KOPT-K1 (cell line): Measurements from ENCODE around the gene QSOX2.

Experiments used
- H3K27ac ChIP-seq: fragments of 200-600 bp; sonication (generic); 2 replicates; pipeline ENCODE4 v1.5.1; 2016; ENCODE audit warnings: antibody characterized with exemption, mild to moderate bottlenecking, low read depth, low read length; ENCODE audit not compliant: poor library complexity, severe bottlenecking
- H3K36me3 ChIP-seq: fragments of 200-600 bp; sonication (generic); 2 replicates; pipeline ENCODE4 v1.5.1; 2017; ENCODE audit warnings: antibody characterized with exemption, mild to moderate bottlenecking, low read length, moderate library complexity; ENCODE audit not compliant: insufficient read depth
- H3K9me3 ChIP-seq: fragments of 200-600 bp; sonication (generic); 2 replicates; pipeline ENCODE4 v1.5.1; 2017; ENCODE audit warnings: antibody characterized with exemption, low read length, mild to moderate bottlenecking; ENCODE audit not compliant: insufficient read depth, poor library complexity, severe bottlenecking

QSOX2 gene

DNA sequence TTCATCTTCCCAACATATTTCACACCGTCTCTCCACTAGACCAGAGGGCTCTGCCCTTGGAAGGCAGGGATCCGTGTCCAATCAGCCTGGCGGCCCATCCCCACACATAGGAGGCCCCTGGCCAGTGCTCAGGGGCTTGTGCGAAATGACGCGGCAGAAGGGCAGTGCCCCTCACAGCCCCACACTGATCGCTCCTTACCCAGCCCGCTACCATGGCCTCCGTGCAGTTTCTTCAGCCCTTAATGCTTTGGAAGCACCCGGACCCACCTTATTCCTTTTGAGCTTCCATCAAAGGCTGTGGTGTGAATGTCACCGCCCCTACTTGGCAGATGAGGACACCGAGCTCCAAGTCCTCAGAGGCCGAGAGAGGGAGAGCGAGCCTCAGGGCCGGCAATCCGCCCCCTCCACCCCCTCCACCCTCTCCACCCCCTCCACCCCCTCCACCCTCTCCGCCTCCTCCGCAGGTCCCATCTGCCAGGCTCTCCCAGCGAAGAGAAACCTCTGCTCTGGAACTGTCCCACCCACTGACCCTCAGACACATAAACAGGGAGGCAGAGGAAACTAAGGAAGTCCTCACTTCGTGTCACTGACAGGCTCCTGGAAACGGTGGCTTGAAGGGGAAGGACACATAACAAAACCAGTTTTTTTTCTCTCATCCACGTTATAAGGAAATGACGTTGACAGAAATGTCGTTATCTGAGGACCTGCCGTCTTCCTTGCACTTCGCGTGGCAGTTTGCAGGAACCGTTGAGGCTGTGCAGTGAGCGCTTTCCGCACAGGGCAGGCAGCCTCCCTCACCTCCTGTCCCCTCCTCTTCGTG is 13.9 kb downstream of the QSOX2 start:
- Histone ChIP-seq H3K9me3 (no peaks in the 10 kb centered on the region), H3K27ac (peak overlapping the region; percentile 59), H3K36me3 (peaks cover 37% of the 10 kb centered on the region; the same call in 1 of the 2 replicates)

DNA sequence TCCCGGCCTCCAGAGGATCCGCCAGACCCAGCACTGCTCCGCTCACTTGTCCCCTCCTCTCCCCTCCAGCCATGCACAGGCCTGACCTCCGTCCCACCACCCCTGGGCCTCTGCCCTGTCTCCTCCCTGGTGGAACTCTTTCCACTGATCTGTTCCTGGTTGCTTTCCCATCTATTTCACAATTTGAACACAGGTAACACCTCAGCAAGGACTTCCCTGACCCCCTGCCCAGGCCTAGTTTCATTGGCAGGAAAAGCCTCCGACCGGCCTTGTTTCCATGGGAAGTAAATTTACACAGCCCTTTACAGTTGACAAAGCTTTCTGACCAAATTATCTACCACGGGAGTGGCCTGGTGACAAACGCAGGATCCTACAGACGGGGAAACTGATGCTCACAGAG is 14.8 kb downstream of the QSOX2 start:
- Histone ChIP-seq H3K27ac (no peak overlapping the region), H3K36me3 (peaks cover 36% of the 10 kb centered on the region; the same call in 1 of the 2 replicates), H3K9me3 (no peaks in the 10 kb centered on the region)

DNA sequence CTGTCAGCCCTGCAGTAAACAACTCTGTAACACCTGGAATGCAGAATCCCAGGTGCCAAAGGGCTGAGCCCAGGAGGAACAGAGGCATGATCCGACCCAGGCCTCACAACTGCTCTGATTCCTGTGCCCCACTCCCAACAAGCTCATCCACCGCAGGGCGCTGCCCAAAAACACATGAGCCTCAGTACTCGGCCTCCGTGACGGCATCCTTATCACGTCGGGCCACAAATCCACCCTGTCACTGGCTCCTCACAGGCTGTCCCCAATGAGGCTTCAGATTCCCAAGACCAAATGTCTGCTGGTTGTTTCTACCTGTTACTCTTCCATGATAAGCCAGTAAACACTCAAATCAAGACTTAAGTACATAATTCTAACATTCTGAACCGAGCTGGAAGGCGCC is 15.2 kb downstream of the QSOX2 start:
- H3K27ac ChIP-seq: no peak overlapping the region
- no peaks in the 10 kb centered on the region for H3K9me3 ChIP-seq
- H3K36me3 ChIP-seq: peaks cover 35% of the 10 kb centered on the region; the same call in 1 of the 2 replicates

DNA sequence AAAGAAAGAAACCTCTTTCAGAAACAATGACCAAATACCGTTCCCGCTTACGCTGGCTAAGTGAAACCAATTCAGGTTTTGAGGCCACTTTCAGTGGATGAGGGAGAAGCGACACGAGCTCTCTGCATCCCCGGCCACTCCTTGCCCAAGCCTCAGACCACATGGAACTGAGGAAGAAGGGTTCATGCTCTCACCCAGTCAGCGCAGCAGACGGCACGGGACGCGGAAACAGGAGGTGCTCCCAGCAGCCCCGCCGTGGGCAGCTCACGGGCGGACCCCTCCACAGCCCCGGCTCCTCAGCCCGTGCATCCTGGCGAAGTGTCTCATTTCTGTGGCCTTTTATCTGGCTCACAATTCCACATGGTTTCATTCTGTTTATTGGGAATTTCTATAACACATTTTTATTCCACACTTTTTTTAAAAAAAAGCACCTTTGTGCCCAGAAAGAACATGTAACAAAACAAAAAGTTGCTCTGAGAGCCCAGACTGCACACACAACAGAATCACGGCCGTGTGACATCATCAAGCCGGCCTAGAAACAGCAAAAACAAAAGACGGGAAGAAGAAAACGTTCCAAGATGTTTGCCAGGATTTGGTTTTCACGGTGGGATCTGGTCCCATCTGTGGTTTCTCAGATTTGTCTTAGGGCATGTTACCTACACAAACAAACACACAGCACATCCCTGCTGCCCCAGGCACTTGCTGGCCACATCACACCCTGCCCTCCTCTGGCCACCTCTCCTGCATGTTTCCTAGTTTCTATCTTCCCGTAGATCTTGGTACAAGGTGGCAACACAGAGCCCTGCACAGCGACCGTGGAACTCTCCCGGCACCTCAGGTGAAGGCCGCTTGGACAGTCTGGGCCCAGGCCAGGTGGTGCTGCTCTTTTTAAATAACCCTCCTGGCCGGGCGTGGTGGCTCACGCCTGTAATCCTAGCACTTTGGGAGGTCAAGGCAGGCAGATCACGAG is 16.2 kb downstream of the QSOX2 start:
- H3K36me3 ChIP-seq: peaks cover 36% of the 10 kb centered on the region; the same call in 1 of the 2 replicates
- no peak overlapping the region for H3K27ac ChIP-seq
- no peaks in the 10 kb centered on the region for H3K9me3 ChIP-seq

DNA sequence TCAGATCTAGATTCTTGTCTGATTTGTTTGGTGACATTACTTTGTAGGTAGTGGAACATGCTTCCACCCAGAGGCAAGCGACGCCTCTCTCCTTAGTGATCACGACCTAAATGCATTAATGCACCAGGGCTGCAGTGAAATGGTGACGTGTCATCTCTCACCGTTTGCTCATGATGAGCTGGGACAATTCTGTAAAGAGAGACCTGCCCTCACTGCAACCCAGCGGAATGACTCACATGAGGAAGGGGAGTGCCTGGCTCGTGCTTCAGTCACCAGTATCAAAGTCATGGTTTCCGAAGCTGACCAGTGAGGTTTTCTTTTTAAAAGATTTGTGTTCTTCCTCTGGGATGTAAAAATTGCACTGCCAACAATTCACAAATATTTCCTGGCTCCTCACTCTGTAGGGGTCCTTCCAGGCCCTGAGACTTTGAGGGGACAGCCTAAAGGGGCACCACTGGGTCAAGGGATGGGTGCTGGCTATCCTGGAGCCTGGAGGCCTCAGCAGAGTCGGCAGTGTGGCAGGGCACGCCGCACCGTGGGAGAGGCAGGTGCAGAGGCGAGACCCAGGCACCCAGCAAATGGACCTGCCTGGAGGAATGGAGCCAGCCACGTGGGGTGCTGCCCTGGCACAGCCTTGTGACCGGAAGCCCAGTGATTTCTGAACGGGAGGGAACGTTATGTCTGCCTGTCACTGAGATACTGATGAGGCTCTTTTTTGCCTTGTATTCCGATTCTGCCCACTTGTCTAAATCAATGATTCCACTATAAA is 17.3 kb downstream of the QSOX2 start:
- H3K27ac ChIP-seq: no peak overlapping the region
- peaks cover 41% of the 10 kb centered on the region; the same call in 1 of the 2 replicates for H3K36me3 ChIP-seq
- no peaks in the 10 kb centered on the region for H3K9me3 ChIP-seq

DNA sequence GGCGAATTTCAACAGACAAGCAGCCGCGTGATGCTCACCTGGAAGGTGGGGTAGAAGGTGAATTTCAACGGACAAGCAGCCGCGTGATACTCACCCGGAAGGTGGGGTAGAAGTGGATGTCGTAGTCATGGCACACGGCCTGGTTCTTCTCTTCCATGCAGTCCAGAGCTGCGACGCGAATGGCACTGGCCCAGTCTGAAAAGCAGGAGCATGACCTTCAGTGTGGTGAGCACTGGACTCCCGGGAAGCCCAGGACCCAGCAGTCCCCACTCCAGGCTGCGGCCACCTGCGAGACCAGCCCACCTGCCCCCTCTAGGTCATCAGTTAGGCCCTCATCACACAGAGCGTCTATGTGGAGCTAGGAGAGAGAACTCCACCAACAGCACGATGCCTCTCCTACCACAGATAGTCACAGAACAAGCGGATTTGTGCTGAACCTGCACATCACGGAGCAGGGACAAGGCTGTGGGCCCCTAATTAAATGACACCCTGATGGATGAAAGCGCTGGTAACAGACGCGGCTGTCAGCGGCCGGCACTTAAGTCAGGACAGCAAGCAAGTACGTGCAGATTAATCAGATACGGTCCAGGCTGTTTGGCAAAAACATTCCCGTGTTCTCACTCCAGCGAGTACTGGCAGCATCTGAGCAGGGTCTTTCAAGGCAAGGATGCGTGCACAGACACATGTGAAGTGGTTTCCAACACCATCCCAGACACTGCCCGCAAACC is 18.8 kb downstream of the QSOX2 start:
- peaks cover 49% of the 10 kb centered on the region; the same call in 1 of the 2 replicates for H3K36me3 ChIP-seq
- H3K27ac ChIP-seq: no peak overlapping the region
- H3K9me3 ChIP-seq: no peaks in the 10 kb centered on the region

DNA sequence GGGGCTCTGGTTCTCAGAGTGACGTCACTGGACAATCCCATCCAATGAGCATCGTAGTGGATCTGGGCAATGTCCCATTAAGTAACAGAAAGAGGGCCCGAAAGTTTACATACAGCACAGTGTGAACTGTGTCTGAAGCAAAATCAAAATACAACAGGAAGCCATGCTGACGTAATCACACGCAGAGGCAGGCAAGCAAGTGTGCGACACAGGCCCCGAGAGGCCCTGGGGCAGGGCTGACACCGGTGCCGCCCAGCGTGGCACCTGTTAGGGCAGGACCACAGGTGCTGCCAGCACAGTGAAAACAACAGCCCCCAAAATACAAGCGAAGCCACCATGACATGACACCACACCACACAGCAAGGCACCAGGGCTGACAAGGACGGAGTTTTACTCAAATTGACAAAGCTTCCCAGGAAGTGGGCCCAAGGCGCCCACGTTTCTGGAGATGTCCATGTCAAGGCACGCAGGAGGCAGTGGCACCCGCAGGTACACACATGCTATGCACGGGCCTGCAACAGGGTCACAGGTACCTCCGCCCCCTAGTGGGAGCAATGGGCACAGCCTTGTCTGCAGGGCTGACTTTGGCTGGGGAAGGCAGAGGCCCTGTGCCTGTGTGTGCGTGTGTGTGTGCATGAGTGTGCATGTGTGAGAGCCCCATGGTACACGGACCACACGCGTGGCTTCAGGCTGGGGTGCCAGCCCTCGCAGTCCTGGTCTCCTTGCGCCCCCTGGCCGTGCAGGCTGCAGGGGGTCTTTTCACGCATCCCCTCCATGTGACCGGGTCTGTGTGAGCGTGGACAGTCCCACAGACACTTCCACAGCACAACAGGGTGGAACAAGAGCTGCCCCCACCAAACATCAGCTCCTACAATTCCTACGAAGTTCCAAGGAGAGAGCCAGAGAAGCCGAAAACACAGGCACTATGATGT is 19.6 kb downstream of the QSOX2 start:
- peak overlapping the region; percentile 29 for H3K27ac ChIP-seq
- no peaks in the 10 kb centered on the region for H3K9me3 ChIP-seq
- peaks cover 51% of the 10 kb centered on the region; the same call in 1 of the 2 replicates for H3K36me3 ChIP-seq

DNA sequence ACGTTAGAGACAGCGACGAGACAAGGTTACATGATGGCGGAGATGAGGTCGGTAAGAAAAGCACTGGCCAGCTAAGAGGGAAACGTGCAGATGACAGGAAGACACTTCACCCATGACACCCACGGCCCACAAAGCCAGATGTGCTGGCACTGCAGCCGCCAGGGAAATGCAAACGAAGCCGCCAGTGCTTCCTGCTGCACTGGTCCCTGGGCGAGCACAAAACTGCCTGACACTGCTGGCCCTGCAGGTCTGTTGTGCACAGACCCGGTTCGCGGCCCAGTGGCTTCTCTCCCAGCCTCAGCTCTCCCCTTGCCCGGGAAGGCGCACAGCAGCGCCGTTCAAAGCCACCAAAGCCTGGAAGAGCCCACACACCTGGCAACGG is 20.3 kb downstream of the QSOX2 start:
- Histone ChIP-seq H3K36me3 (peaks cover 47% of the 10 kb centered on the region; the same call in 1 of the 2 replicates), H3K9me3 (no peaks in the 10 kb centered on the region), H3K27ac (peak overlapping the region; percentile 29)

DNA sequence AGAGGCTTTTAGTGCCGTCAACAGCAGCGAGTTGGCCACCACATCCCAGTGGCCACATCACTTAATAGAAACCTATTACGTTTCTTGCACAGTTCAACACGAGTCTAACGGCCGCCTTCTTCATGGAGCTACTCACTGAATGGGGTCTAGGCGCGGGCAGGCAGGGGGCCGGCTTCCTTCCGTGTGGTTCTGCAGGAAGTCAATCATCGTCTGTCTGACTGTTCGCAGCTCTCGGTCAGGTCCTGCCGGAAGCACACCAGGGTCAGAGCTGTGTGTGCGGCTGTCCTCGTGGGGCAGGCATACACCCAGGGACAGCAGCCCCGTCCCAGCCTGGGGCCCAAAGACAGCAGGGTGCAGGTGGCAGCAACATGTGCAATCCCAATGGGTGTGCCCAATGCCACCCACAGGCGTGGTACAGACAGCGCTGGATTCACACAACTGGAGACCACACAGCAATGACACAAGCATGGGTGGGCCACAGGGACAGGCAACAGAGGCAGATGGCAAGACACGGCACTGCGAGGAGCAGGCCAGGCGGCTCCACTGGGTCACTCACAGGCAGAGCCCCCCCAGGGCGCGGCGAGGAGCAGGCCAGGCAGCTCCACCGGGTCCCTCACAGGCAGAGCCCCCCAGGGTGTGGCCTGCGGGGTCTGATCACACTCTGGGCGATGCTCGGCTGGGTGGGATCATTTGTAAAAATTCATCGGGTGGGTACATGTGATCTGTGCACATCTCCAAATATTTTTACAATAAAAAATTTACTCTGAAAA is 21.6 kb downstream of the QSOX2 start:
- Histone ChIP-seq H3K27ac (no peak overlapping the region), H3K36me3 (peaks cover 50% of the 10 kb centered on the region; the same call in 1 of the 2 replicates), H3K9me3 (no peaks in the 10 kb centered on the region)

DNA sequence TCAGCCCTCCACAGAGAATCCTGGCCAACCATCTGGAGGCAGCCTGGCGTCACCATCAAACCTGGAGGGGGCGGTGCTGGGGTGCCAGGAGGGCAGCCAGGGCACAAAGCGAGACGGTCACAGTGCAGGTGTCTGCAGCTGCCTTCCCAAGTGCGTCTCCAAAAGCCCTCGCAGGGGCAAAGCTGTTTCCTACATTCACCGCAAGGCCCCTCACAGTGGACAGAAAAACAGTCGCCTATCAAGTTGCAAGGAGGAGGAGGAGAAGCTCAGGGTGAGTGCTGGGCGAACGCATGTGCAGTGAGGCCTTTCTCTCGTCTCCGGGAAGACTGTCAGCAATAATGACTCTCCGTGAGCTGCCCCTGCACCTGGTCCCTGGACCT is 22.7 kb downstream of the QSOX2 start:
- Histone ChIP-seq H3K36me3 (peaks cover 62% of the 10 kb centered on the region; the same call in 1 of the 2 replicates), H3K27ac (no peak overlapping the region), H3K9me3 (no peaks in the 10 kb centered on the region)

DNA sequence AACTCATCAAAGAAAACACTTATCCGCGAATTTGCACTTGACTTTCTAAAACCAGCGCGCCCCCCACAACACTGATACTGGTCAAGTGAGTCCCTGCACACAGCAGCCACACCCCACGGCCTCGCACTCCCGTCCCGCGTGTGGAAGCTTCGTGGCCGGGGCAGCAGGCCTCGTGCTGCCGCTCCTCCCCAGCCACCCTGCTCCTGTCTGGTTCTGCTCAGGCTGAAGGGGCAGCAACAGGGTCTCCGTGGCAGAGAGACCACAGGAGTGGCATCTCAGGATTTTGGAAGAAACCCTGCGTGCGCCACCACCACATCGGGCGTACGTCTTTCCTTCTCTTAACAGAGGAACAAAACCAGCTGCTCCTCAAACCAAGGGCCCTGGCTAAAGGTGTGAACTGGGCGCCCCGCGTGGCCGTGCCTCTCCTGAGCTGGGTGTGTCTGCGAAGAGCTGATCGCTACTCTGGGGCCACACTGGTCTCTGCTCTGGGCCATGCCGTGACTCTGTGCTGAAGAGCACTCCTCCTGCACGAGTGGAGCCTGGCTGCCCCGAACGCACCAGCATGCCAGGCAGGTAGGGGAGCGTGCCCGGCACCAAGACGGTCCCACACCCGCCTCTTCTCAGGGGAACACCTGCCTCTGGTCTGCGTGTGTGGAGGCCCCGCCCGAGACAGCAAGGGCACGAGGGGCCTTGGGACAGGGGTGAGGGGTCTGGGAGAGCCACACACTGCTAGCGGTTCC is 23.3 kb downstream of the QSOX2 start:
- H3K27ac ChIP-seq: no peak overlapping the region
- H3K36me3 ChIP-seq: peaks cover 68% of the 10 kb centered on the region; the same call in 1 of the 2 replicates
- no peaks in the 10 kb centered on the region for H3K9me3 ChIP-seq

DNA sequence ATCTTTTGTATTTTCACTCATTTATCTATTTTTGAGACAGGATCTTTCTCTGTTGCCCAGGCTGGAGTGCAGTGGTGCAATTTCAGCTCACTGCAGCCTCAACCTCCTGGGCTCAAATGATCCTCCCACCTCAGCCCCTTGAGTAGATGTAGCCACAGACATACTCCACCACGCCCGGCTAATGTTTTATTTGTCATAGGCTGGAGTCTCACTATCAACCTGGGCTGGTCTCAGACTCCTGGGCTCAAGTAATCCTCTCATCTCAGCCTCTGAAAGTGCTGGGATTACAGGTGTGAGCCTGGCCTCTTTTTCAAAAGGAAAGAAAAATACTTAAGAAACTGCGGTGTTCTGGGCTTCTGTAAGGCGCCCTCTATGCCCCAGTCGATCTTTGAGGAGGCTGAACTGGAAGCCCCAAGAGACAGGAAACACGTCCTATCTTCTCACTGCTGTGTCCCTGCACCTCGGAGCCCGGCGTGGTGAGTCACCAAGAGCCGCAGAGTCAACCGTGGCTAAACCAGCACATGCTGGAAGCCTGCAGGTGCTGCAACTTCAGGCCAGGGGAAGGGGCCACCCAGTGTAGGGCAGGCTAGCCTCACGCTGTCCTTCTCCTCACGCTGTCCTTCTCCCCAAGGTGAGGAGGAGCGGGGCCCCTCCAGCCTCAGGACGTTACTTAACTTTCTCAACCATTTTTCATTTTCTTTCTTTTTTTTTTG is 25.4 kb downstream of the QSOX2 start:
- H3K36me3 ChIP-seq: peaks cover 74% of the 10 kb centered on the region
- H3K27ac ChIP-seq: peak overlapping the region; percentile 5

More for the DNA sequence above, 25.4 kb downstream of the QSOX2 start:
- H3K9me3 ChIP-seq: no peaks in the 10 kb centered on the region
